Transverse colon (tissue), 4 donors: ENCODE measurements around the gene LCT. TPM values are rescaled to one million over a fixed set of nuclear protein-coding genes. Genes with fewer than 3 reads are reported as not detected.

Experiments used
- DNase-seq: peaks from one replicate; pipeline ENCODE4 v3.0.0-alpha.2; 2019
- H3K27ac ChIP-seq, 4 donors: fragments of 200-600 bp; sonication (generic); 2 replicates each; pipeline ENCODE4 v1.5.1; 2016 to 2018; ENCODE audit warnings: inconsistent platforms in 4 of 4
- H3K27me3 ChIP-seq: fragments of 200-600 bp; sonication (generic); 2 replicates; pipeline ENCODE4 v1.5.1; 2017; ENCODE audit warnings: inconsistent platforms
- H3K36me3 ChIP-seq, 4 donors: fragments of 200-600 bp; sonication (generic); 2 replicates each; pipeline ENCODE4 v1.5.1; 2017 to 2019; ENCODE audit warnings: inconsistent platforms in 4 of 4
- H3K4me1 ChIP-seq, 4 donors: fragments of 200-600 bp; sonication (generic); 2 replicates each; pipeline ENCODE4 v1.5.1; 2017 to 2020; ENCODE audit warnings: inconsistent platforms in 4 of 4
- H3K4me3 ChIP-seq, 4 donors: fragments of 200-600 bp; sonication (generic); 1 replicate in 1 of 4; 2 replicates in 3 of 4; pipeline versions ENCODE4 v1.5.1 to v1.6.1; 2017 to 2019; ENCODE audit warnings: inconsistent platforms in 4 of 4
- H3K9me3 ChIP-seq, 2 donors: fragments of 200-600 bp; sonication (generic); 2 replicates each; pipeline ENCODE4 v1.5.1; 2017 to 2019; ENCODE audit warnings: inconsistent platforms in 2 of 2
- EP300 ChIP-seq: sonication (generic); formaldehyde crosslinking; IDR thresholded peaks from one replicate; pipeline ENCODE4 v1.6.1; 2017; ENCODE audit warnings: antibody characterized with exemption, low read depth
- POLR2A ChIP-seq: fragments of 450-650 bp; IDR thresholded peaks from one replicate; pipeline ENCODE4 v1.6.1; 2016; ENCODE audit warnings: antibody characterized with exemption, mild to moderate bottlenecking, moderate library complexity
- POLR2AphosphoS5 ChIP-seq, 3 donors: sonication (generic); formaldehyde crosslinking; IDR thresholded peaks; one replicate each; pipeline ENCODE4 v1.6.1; 2016; ENCODE audit warnings: antibody characterized with exemption in 3 of 3
- WGBS, 2 donors: methylation state at CpG; one replicate each; pipeline ENCODE4 v1.1.5; 2018; ENCODE audit warnings: low coverage in 1 of 2; 5-methylcytosine and 5-hydroxymethylcytosine counted together
- in situ Hi-C, 4 donors: fragments of 200-750 bp; cut with MboI; loops; one replicate each; pipeline versions ENCODE4 v1.15.0 to v1.15.1; 2017; ENCODE audit warnings: low sequenced_read_pairs in 3 of 4, low pct_ligation_motif_present in 1 of 4, low pct_unique_long_range_greater_than_20kb in 1 of 4
- intact Hi-C: fragments of 100-400 bp; cut with DNase I; formaldehyde crosslinking; loops from one replicate; pipeline ENCODE4 v1.15.1; 2023; ENCODE audit warnings: low total_unique reads
- total RNA-seq, 4 donors: library from RNA; depleted of rRNA; stranded (reverse); fragments of >200 nt; gene quantifications; one replicate each; pipeline ENCODE4 v1.1.0, GENCODE V29; 2016
- TF ChIP-seq, protein P1 (sequence below), 5 experiments: fragments of 200-600 bp in 3 of 5; fragments of 450-650 bp in 2 of 5; sonication (generic) in 3 of 5; IDR thresholded peaks; 1 replicate in 2 of 5; 2 replicates in 3 of 5; pipeline ENCODE4 v1.5.1; 2016 to 2017; ENCODE audit warnings: antibody characterized with exemption in 5 of 5, inconsistent platforms in 3 of 5, mild to moderate bottlenecking in 2 of 5, moderate library complexity in 1 of 5

Gene LCT
- total RNA-seq, 4 donors from 2014 or later: 0.32 TPM; not detected in 3

DNA sequence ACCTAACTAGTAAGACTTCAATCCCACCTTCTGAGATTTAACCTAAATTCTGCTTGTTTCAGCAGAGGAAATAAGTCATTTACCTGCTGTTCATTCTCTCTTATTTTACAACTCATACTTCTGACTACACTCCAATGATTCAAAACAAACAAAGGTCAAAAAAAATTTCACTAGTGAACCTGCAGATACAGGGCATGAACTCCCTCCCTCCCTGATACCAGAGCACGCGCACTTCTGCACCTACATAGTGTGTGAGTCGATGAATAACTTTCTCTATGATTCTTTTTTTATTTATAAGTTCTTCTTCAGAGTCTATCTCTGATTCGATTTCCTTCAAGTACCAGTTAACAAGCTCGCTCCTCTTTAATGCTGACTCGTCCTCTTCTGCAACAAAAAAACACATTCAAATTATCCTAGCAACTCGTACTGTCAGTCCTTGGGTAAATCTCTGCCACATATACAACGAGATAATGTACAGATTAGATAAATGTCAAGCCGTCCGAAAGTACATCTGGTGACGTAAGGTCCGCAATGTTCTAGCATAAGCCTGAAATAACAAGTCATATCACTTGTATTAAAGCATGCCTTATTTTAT, 7.4 kb upstream of the LCT start:
- Histone ChIP-seq H3K9me3 (no peaks in the 10 kb centered on the region), H3K4me1 (peaks cover 0 to 20% (median 12%) of the 10 kb centered on the region in 4 donors), H3K36me3 (no peaks in the 10 kb centered on the region), H3K4me3 (no peak overlapping the region), H3K27me3 (no peaks in the 10 kb centered on the region), H3K27ac (no peak overlapping the region)
- in situ Hi-C loops: no loop called here
- intact Hi-C loops: no loop called here
- 89 to 94% methylated on average over 12 of the region's 12 CpGs for WGBS, 2 donors
- no peak for TF ChIP-seq POLR2A
- TF ChIP-seq, protein P1, sequence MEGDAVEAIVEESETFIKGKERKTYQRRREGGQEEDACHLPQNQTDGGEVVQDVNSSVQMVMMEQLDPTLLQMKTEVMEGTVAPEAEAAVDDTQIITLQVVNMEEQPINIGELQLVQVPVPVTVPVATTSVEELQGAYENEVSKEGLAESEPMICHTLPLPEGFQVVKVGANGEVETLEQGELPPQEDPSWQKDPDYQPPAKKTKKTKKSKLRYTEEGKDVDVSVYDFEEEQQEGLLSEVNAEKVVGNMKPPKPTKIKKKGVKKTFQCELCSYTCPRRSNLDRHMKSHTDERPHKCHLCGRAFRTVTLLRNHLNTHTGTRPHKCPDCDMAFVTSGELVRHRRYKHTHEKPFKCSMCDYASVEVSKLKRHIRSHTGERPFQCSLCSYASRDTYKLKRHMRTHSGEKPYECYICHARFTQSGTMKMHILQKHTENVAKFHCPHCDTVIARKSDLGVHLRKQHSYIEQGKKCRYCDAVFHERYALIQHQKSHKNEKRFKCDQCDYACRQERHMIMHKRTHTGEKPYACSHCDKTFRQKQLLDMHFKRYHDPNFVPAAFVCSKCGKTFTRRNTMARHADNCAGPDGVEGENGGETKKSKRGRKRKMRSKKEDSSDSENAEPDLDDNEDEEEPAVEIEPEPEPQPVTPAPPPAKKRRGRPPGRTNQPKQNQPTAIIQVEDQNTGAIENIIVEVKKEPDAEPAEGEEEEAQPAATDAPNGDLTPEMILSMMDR (IDR thresholded peaks at IDR 0.05): no peak
- no peak for DNase-seq

DNA sequence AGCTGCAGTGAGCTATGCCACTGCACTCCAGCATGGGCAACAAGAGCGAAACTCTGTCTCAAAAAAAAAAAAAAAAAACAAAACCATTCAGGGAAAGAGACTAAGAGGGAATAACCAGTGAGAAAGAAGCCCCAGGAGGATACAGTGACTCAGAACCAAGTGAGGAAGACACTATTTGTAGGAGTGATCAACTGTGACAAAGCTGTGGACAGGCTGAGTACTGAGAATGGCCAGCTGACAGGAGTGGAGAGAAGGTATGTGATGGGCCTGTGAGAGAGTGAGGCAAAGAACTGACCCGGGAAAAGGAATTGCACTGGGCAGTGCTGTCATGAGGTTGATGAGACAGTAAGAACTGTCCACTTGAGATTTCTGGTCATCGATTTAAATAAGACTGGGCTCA, 6.7 kb upstream of the LCT start:
- intact Hi-C loops (no loop called here), in situ Hi-C loops (no loop called here)
- H3K4me1 ChIP-seq: peaks cover 0 to 24% (median 16%) of the 10 kb centered on the region in 4 donors
- DNase-seq: no peak
- H3K9me3 ChIP-seq: no peaks in the 10 kb centered on the region
- H3K27me3 ChIP-seq: no peaks in the 10 kb centered on the region
- H3K27ac ChIP-seq: no peak overlapping the region
- TF ChIP-seq EP300 (no peak), POLR2A (no peak), POLR2AphosphoS5 (IDR thresholded peaks at IDR 0.05) (no peak)
- TF ChIP-seq, protein P1 (IDR thresholded peaks at IDR 0.05): no peak
- no peaks in the 10 kb centered on the region for H3K36me3 ChIP-seq
- 97 to 100% methylated on average over 1 to 3 of the region's 3 CpGs for WGBS, 2 donors
- no peak overlapping the region for H3K4me3 ChIP-seq

DNA sequence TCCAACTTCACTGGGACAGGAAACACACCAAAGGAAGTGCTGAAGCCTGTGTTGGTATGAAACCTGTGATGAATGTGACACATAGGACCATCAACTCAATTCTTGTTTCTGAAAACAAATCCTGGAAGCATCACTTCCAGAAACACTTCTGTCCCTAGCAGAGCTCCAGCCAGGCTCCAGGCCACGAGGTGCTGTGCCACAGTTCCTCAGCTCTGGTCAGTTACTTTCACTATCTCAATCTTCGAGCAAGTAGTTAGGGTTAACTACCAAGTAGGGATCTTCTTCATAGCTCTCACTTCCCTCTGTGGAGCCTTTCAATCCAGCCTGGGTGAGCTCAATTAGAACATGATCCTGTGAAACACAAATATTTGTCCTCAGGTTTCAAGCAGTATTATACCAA, 3.6 kb upstream of the LCT start:
- H3K36me3 ChIP-seq: no peaks in the 10 kb centered on the region
- peak; percentile 18 for DNase-seq
- WGBS, 2 donors: 23 to 60% methylated on average over 1 to 2 of the region's 2 CpGs
- intact Hi-C loops: no loop called here
- peak overlapping the region; percentile 27 to 45 (median 43) for H3K27ac ChIP-seq
- TF ChIP-seq, protein P1 (IDR thresholded peaks at IDR 0.05): no peak
- TF ChIP-seq EP300 (no peak), POLR2A (no peak), POLR2AphosphoS5 (IDR thresholded peaks at IDR 0.05) (no peak)
- no peak overlapping the region for H3K4me3 ChIP-seq
- H3K27me3 ChIP-seq: no peaks in the 10 kb centered on the region
- H3K4me1 ChIP-seq: peaks cover 0 to 24% (median 16%) of the 10 kb centered on the region in 4 donors
- in situ Hi-C loops: no loop called here
- H3K9me3 ChIP-seq: no peaks in the 10 kb centered on the region

DNA sequence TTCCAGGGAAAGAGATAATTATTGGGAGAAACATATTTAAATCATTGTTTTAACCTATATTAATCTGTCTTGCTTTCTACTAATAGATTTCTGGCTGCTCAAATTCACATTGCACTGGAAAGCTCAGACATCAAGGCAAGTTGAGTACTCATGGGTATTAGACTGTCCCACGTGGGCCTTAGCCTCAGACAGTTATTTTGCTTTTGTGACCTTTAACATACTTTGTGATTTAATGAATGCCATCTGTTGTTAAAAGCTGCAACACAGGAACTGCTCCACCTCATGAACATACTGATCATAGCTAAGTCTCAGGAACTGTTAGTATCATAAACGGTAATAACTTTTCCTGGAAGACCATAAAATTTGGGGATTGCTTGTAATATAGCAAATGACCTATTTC, 2.7 kb upstream of the LCT start:
- Histone ChIP-seq H3K27me3 (no peaks in the 10 kb centered on the region), H3K4me1 (peaks cover 0 to 24% (median 16%) of the 10 kb centered on the region in 4 donors), H3K4me3 (no peak overlapping the region), H3K27ac (peak overlapping the region; percentile 27 to 45 (median 43)), H3K9me3 (no peaks in the 10 kb centered on the region), H3K36me3 (no peaks in the 10 kb centered on the region)
- TF ChIP-seq EP300 (peak; percentile 6), POLR2AphosphoS5 (IDR thresholded peaks at IDR 0.05) (peak in 1 of 3 donors; percentile 47)
- TF ChIP-seq, protein P1 (IDR thresholded peaks at IDR 0.05): no peak
- in situ Hi-C loops (no loop called here), intact Hi-C loops (no loop called here)
- 25 to 26% methylated on average over 2 of the region's 2 CpGs for WGBS, 2 donors
- no peak for DNase-seq
